GM10248 (cell line): ENCODE results near the gene ABHD16B.

Experiments
- CTCF ChIA-PET: fragments of 300-600 bp; sonication (Branson Sonifier 250); formaldehyde crosslinking; extraction: SDS; loops from one replicate; lab custom pipeline; 2021; ENCODE audit warnings: antibody characterized with exemption; lab: Yijun Ruan, JAX
- POLR2A ChIA-PET: fragments of 350-650 bp; sonication (Branson Sonifier 250); formaldehyde crosslinking; extraction: SDS; loops from one replicate; lab custom pipeline; 2020; ENCODE audit warnings: antibody characterized with exemption; lab: Yijun Ruan, JAX
- DNase-seq: peaks from one replicate; pipeline ENCODE4 v3.0.0; 2012; ENCODE audit errors: extremely low spot score
- TF ChIP-seq, protein P1 (sequence below): IDR thresholded peaks from 2 replicates; pipeline ENCODE4 v1.5.1; 2012; ENCODE audit warnings: mild to moderate bottlenecking, low read depth; ENCODE audit errors: extremely low read depth, missing control alignments, control extremely low read depth

ABHD16B gene

DNA sequence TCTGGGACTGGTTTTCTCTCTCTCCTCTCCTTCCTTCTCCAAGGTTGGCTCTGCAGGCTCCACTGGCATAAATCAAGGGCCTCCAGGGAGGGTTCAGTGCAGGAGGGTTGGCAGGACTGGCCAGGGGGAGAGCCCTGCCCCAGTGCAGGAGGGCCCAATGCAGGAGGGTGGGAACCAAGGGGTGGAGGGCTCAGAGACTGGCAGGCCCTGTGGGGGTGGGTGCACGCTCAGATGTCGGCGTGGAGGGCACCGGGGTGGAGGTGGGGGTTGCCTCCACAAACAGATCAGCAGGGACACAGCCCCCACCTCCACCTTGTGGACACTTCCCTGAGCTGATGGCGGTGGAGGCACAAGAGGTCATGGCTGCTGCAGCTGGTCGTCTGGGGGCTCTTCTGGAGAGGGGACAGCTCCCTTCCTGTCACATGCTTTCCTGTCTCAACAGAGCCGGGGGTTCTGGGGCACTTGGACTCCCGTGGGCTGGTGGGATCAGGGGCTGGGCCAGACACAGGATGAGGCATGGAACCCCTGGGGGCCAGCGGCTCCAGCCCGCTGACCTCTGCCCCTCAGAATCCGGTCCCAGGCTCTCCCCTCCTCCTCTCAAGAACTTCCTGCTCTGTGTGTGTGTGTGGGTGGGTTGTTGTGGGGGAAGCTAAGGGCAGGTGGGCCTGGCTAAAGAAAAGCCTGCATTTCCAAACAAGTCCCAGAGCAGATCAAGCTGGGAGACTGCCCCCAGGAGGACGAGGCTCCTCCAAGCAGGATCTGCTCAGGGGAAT is 2.7 kb upstream of the ABHD16B start:
- TF ChIP-seq, protein P1, sequence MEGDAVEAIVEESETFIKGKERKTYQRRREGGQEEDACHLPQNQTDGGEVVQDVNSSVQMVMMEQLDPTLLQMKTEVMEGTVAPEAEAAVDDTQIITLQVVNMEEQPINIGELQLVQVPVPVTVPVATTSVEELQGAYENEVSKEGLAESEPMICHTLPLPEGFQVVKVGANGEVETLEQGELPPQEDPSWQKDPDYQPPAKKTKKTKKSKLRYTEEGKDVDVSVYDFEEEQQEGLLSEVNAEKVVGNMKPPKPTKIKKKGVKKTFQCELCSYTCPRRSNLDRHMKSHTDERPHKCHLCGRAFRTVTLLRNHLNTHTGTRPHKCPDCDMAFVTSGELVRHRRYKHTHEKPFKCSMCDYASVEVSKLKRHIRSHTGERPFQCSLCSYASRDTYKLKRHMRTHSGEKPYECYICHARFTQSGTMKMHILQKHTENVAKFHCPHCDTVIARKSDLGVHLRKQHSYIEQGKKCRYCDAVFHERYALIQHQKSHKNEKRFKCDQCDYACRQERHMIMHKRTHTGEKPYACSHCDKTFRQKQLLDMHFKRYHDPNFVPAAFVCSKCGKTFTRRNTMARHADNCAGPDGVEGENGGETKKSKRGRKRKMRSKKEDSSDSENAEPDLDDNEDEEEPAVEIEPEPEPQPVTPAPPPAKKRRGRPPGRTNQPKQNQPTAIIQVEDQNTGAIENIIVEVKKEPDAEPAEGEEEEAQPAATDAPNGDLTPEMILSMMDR: no peak
- ChIA-PET POLR2A (no interaction called here), CTCF (no interaction called here)
- DNase-seq: no peak

DNA sequence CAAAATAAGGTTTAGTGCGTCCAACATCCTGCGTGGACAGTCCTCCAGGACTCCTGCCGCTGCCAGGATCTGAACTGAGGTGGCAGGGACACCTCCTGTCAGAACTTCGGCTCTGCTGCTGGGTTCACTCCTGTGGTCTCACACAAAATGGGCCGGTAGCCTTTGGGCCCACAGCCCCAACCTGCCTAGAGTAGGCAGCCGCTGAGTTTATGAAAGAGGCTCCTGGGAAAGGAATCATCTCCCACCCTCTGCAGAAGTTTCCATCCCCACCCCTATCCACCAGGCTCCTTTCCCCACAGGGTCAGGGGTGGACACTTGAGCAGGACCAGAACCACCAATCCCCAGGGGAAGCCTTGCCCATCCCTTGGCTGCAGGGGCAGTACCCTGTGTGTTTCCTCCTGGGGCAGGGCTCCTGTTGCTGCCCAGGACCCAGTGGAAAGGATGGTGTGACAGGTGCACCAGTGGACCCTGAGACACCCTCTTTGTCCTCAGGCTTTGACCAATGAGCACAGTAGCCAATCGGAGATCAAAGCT is 2.1 kb upstream of the ABHD16B start:
- DNase-seq: no peak
- POLR2A ChIA-PET: no interaction called here
- CTCF ChIA-PET: no interaction called here
- TF ChIP-seq, protein P1: no peak

DNA sequence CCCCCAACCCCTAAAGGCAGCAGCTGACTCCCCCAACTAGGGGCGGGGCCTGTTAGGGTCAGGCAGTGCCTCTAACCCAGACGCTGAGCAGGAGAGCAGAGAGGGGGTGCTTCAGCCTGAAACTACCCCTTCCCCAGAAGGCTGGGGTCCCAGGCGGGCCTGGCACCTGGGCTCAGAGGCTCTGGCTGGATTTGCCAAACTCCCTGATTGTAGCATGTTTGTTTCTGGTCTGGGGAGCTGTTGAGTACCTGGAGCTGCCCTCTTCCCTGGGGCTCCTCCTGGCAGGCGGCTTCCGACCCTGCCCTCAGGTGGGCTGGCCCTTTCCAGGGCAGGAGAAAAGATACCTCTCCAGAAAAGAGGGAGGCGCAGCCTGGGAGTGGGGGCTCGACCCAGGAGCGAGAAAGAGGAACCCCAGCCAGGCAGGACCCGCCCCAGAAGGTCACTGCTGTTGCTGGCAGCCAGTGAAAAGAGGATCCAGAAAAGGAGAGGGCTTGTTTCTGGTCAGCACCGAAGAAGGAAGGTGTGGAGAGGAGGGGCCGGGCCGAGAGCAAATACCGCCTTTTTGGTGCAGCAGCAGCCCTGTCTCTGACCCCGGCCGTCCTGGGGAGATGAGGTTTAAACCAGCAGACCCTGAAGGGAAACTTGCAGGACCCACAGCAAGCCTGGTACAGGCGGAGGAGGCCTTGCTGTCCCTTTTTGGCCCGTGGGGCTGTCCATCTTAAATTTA is 810 bp upstream of the ABHD16B start:
- POLR2A ChIA-PET: interaction anchor here (0.6 kb wide), 1 partner anchor 160 kb away, joined by 3 read pairs; no protein-coding TSS in a partner anchor
- CTCF ChIA-PET: interaction anchor here (0.7 to 1.1 kb wide), 2 partner anchors 74 to 323 kb away, joined by 3 read pairs; partner anchors contain the start of gene PTK6
- TF ChIP-seq, protein P1: no peak
- no peak for DNase-seq

DNA sequence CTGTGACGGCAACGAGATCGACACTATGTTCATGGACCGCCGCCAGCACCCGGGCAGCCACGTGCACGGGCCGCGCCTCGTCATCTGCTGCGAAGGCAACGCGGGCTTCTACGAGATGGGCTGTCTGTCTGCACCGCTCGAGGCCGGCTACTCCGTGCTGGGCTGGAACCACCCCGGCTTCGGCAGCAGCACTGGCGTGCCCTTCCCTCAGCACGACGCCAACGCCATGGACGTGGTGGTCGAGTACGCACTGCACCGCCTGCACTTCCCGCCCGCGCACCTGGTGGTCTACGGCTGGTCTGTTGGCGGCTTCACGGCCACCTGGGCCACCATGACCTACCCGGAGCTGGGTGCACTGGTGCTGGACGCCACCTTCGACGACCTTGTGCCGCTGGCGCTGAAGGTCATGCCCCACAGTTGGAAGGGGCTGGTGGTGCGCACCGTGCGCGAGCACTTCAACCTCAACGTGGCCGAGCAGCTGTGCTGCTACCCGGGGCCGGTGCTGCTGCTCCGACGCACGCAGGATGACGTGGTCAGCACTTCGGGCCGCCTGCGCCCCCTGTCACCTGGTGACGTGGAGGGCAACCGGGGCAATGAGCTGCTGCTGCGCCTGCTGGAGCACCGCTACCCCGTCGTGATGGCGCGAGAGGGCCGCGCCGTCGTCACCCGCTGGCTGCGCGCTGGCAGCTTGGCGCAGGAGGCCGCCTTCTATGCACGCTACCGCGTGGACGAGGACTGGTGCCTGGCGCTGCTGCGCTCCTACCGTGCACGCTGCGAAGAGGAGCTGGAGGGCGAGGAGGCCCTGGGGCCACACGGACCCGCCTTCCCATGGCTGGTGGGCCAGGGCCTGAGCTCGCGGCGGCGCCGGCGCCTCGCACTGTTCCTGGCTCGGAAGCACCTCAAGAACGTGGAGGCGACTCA is 943 bp downstream of the ABHD16B start:
- CTCF ChIA-PET: interaction anchor here (0.8 to 4.7 kb wide), 4 partner anchors 10 to 155 kb away, joined by 3 to 27 read pairs (median 4); partner anchors contain the start of genes ARFRP1 and ZGPAT
- DNase-seq: no peak
- POLR2A ChIA-PET: interaction anchor here (0.6 kb wide), 1 partner anchor 176 kb away, joined by 3 read pairs; no protein-coding TSS in a partner anchor
- TF ChIP-seq, protein P1: no peak

DNA sequence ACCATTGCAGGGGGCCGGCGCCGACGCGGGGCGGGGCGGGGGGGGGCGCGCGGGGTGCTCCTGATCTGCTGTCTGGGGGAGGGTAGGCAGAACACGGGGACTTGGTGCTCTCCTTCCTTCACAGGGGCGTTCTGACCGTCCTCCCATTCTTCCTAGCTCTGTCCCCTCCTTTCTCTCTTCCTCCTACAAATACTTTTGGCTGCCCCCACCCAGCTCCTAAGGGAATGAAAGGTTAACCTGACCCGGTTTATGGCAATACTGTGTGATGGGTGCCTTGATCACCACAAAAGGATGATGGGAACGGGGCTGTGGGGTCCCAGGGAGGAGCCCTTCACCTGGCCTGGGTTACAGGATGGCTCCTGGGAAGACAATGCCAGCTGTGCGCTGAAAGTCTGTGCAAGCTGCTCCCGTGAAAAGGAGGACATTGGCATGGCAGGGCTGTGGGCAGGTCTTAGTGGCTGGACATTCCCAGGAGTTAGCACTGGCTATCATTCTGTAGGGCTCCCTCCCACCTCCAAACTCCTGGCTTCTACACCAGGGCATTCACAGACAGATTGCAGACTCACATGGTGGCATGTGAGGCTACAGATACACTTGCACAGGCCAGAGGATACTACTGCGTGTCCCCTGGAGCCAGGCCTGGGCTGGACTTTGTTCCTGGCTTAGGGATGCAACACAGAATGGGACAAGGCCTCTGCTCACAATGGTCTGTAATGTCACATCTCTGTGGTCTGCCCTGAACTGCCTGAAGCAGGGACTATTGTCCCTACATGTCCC is 1.9 kb downstream of the ABHD16B start:
- ChIA-PET POLR2A (interaction anchor here (0.6 kb wide), 1 partner anchor 177 kb away, joined by 3 read pairs; no protein-coding TSS in a partner anchor), CTCF (interaction anchor here (0.6 to 4.7 kb wide), 22 partner anchors 8 to 334 kb away, joined by 3 to 33 read pairs (median 4); partner anchors contain the start of genes ARFRP1, PTK6, RTEL1 and ZGPAT)
- no peak for DNase-seq
- TF ChIP-seq, protein P1: no peak
